SK-N-SH (cell line): ENCODE results near the gene ARHGAP6. TPM values are rescaled to one million over a fixed set of nuclear protein-coding genes. Genes with fewer than 3 reads are reported as not detected.

Experiments
- CTCF ChIA-PET: fragments of 300-600, 350-600 bp; formaldehyde crosslinking; extraction: SDS; loops from one replicate; lab custom pipeline; 2021; lab: Yijun Ruan, JAX
- POLR2A ChIA-PET: fragments of 350-600 bp; sonication (Branson Sonifier 250); formaldehyde crosslinking; extraction: SDS; loops from one replicate; lab custom pipeline; 2020; ENCODE audit warnings: antibody characterized with exemption, inconsistent platforms; lab: Yijun Ruan, JAX
- DNase-seq: peaks from one replicate; pipeline ENCODE4 v3.0.0; 2012
- H2AFZ ChIP-seq: fragments of 200-600 bp; sonication (generic); 2 replicates; pipeline ENCODE4 v1.8.1; 2016; ENCODE audit warnings: antibody characterized with exemption, mild to moderate bottlenecking, low read depth
- H3F3A ChIP-seq: fragments of 200-600 bp; sonication (generic); replicated peaks from 2 replicates; pipeline ENCODE3; 2016; ENCODE audit warnings: antibody characterized with exemption, mild to moderate bottlenecking; ENCODE audit not compliant: insufficient read depth
- H3K27ac ChIP-seq, 2 experiments: fragments of 200-500 bp in 1 of 2; fragments of 200-600 bp in 1 of 2; sonication (Bioruptor generic) in 1 of 2; sonication (generic), shearing (Covaris generic) in 1 of 2; 2 replicates each; pipeline versions ENCODE4 v1.5.1 to v1.6.1; 2014 to 2016; ENCODE audit warnings: low read depth in 2 of 2, inconsistent platforms in 1 of 2, low read length in 1 of 2, mild to moderate bottlenecking in 1 of 2, mixed read lengths in 1 of 2
- H3K27me3 ChIP-seq: fragments of 200-600 bp; sonication (generic), shearing (Covaris generic); 2 replicates; pipeline ENCODE4 v1.6.1; 2016; ENCODE audit warnings: mixed run types; ENCODE audit not compliant: insufficient read depth
- H3K36me3 ChIP-seq, 2 experiments: fragments of 200-500 bp in 1 of 2; fragments of 200-600 bp in 1 of 2; sonication (Bioruptor generic) in 1 of 2; sonication (generic) in 1 of 2; replicated peaks in 1 of 2; 2 replicates each; pipeline versions ENCODE3 to v1.5.1; 2014 to 2016; ENCODE audit warnings: low read length in 1 of 2, mild to moderate bottlenecking in 1 of 2; ENCODE audit not compliant: insufficient read depth in 2 of 2, control insufficient read depth in 1 of 2
- H3K4me1 ChIP-seq, 2 experiments: fragments of 200-500 bp in 1 of 2; fragments of 200-600 bp in 1 of 2; sonication (Bioruptor generic) in 1 of 2; sonication (generic), shearing (Covaris generic) in 1 of 2; 2 replicates each; pipeline versions ENCODE4 v1.5.1 to v1.6.1; 2014 to 2016; ENCODE audit warnings: low read depth in 1 of 2, low read length in 1 of 2, mixed run types in 1 of 2; ENCODE audit not compliant: insufficient read depth in 2 of 2, control insufficient read depth in 1 of 2
- H3K4me2 ChIP-seq: fragments of 200-600 bp; sonication (generic), shearing (Covaris generic); 2 replicates; pipeline ENCODE4 v1.6.1; 2017; ENCODE audit warnings: mixed run types
- H3K4me3 ChIP-seq, 2 experiments: fragments of 200-500 bp in 1 of 2; fragments of 200-600 bp in 1 of 2; sonication (Bioruptor generic) in 1 of 2; sonication (generic), shearing (Covaris generic) in 1 of 2; 2 replicates each; pipeline versions ENCODE4 v1.5.1 to v1.8.1; 2014 to 2016; ENCODE audit warnings: low read depth in 2 of 2, inconsistent platforms in 1 of 2, low read length in 1 of 2, mild to moderate bottlenecking in 1 of 2, mixed read lengths in 1 of 2, moderate library complexity in 1 of 2
- H3K79me2 ChIP-seq: fragments of 200-600 bp; sonication (generic); 2 replicates; pipeline ENCODE4 v1.8.1; 2017; ENCODE audit warnings: mild to moderate bottlenecking; ENCODE audit not compliant: insufficient read depth
- H3K9ac ChIP-seq: fragments of 200-600 bp; sonication (generic); 2 replicates; pipeline ENCODE4 v1.6.1; 2017; ENCODE audit warnings: mixed run types
- H3K9me2 ChIP-seq: fragments of 200-600 bp; sonication (generic); 2 replicates; pipeline ENCODE4 v1.6.1; 2017; ENCODE audit warnings: mixed run types
- H3K9me3 ChIP-seq: fragments of 200-600 bp; sonication (generic); 2 replicates; pipeline ENCODE4 v1.6.1; 2017; ENCODE audit warnings: mixed run types, mild to moderate bottlenecking, moderate library complexity
- H4K20me1 ChIP-seq: fragments of 200-600 bp; sonication (generic); 2 replicates; pipeline ENCODE4 v1.6.1; 2017; ENCODE audit warnings: mild to moderate bottlenecking, mixed run types; ENCODE audit not compliant: insufficient read depth
- CHD2 ChIP-seq: fragments of 150-350 bp; IDR thresholded peaks from 2 replicates; pipeline ENCODE4 v1.6.1; 2018; ENCODE audit warnings: low read length; ENCODE audit not compliant: partially characterized antibody
- ELF1 ChIP-seq: IDR thresholded peaks from 2 replicates; pipeline ENCODE4 v1.4.0; 2012
- EP300 ChIP-seq, 2 experiments: IDR thresholded peaks; 2 replicates each; pipeline versions ENCODE4 v1.4.0 to v1.6.1; 2012; ENCODE audit warnings: borderline replicate concordance in 1 of 2, low read depth in 1 of 2, low read length in 1 of 2
- FOSL2 ChIP-seq: IDR thresholded peaks from 2 replicates; pipeline ENCODE4 v1.4.0; 2012; ENCODE audit warnings: low read depth, mild to moderate bottlenecking, moderate library complexity, borderline replicate concordance
- FOXJ3 ChIP-seq: sonication (generic); formaldehyde crosslinking; IDR thresholded peaks from 2 replicates; pipeline ENCODE4 v1.5.1; 2020; ENCODE audit warnings: mild to moderate bottlenecking, missing genetic modification reagents
- FOXM1 ChIP-seq: IDR thresholded peaks from 2 replicates; pipeline ENCODE4 v1.4.0; 2012; ENCODE audit warnings: low read depth, mild to moderate bottlenecking
- GABPA ChIP-seq: IDR thresholded peaks from 2 replicates; pipeline ENCODE4 v1.4.0; 2012; ENCODE audit warnings: low read depth, mild to moderate bottlenecking
- MEF2A ChIP-seq: IDR thresholded peaks from 2 replicates; pipeline ENCODE4 v1.4.0; 2012; ENCODE audit warnings: low read depth, borderline replicate concordance
- MXI1 ChIP-seq: IDR thresholded peaks from 2 replicates; pipeline ENCODE4 v1.6.1; 2012; ENCODE audit warnings: mild to moderate bottlenecking, low read depth, low read length, improper control_type of control experiment
- NRF1 ChIP-seq: IDR thresholded peaks from 2 replicates; pipeline ENCODE4 v1.6.1; 2012; ENCODE audit warnings: low read depth, mild to moderate bottlenecking, low read length
- POLR2AphosphoS5 ChIP-seq: IDR thresholded peaks from 2 replicates; pipeline ENCODE4 v1.6.1; 2012; ENCODE audit warnings: low read depth, low read length
- REST ChIP-seq: IDR thresholded peaks from 2 replicates; pipeline ENCODE4 v1.6.1; 2012; ENCODE audit warnings: mild to moderate bottlenecking, low read depth, low read length, moderate library complexity
- RXRA ChIP-seq: IDR thresholded peaks from 2 replicates; pipeline ENCODE4 v1.4.0; 2012; ENCODE audit warnings: low read depth, mild to moderate bottlenecking, borderline replicate concordance
- TAF1 ChIP-seq: IDR thresholded peaks from 2 replicates; pipeline ENCODE4 v1.6.1; 2012; ENCODE audit warnings: low read depth, mild to moderate bottlenecking, low read length, moderate library complexity, borderline replicate concordance
- TCF12 ChIP-seq: IDR thresholded peaks from 2 replicates; pipeline ENCODE4 v1.4.0; 2012
- TEAD4 ChIP-seq: IDR thresholded peaks from 2 replicates; pipeline ENCODE4 v1.4.0; 2012; ENCODE audit warnings: mild to moderate bottlenecking, borderline replicate concordance; ENCODE audit not compliant: insufficient read depth
- USF1 ChIP-seq: IDR thresholded peaks from 2 replicates; pipeline ENCODE4 v1.4.0; 2012; ENCODE audit warnings: low read depth, borderline replicate concordance
- WGBS: methylation state at CpG from one replicate; pipeline ENCODE4 v1.1.6; 2017; ENCODE audit warnings: low lambda C conversion rate; 5-methylcytosine and 5-hydroxymethylcytosine counted together
- polyA plus RNA-seq, 3 experiments: library from polyadenylated mRNA; depleted of rRNA; stranded (reverse); fragments of >200 nt; gene quantifications; 2 replicates each; pipeline ENCODE4 v1.2.3, GENCODE V29; 2012
- TF ChIP-seq, protein P1 (sequence below): IDR thresholded peaks from 2 replicates; pipeline ENCODE4; 2012
- TF ChIP-seq, protein P2 (sequence below): fragments of 150-350 bp; IDR thresholded peaks from 2 replicates; pipeline ENCODE4 v1.6.1; 2017; ENCODE audit warnings: antibody characterized with exemption, low read length, low read depth, borderline replicate concordance

ARHGAP6 gene
- polyA plus RNA-seq, 1 of the 3 experiments (the other 2 are of a cell fraction), result 0.16 TPM

DNA sequence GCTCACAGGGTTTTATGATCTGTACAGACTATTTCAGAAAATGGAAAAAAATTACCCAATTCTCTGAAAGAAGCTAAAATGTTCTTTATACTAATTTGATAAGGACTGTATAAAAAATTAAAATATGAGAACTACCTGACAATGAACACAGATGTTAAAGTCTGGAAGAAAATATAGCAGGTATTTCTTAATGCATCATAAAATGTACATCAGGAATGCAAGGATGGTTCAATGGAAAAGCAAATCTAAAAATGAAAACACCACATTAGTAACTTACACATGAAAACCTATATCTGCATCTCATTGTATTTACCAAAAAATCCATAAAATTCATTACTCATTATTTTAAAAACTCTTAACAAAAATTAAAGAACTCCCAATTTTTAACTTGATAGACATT is 39.4 kb downstream of the ARHGAP6 start:
- no peak for DNase-seq
- no peaks in the 10 kb centered on the region for H4K20me1 ChIP-seq
- no peak overlapping the region for H3K27ac ChIP-seq
- no peaks in the 10 kb centered on the region for H3K9me2 ChIP-seq
- no peak overlapping the region for H3K4me2 ChIP-seq
- H3K4me1 ChIP-seq, result no peaks in the 10 kb centered on the region
- no peak overlapping the region for H3K4me3 ChIP-seq
- H3K9me3 ChIP-seq, result peaks cover 7% of the 10 kb centered on the region; the same call in 1 of the 2 replicates
- H3K9ac ChIP-seq, result no peak overlapping the region
- no peaks in the 10 kb centered on the region for H3K79me2 ChIP-seq
- H2AFZ ChIP-seq, result no peak overlapping the region
- no peaks in the 10 kb centered on the region for H3K36me3 ChIP-seq
- CTCF ChIA-PET, result no interaction called here
- no peaks in the 10 kb centered on the region for H3K27me3 ChIP-seq
- POLR2A ChIA-PET, result no interaction called here
- TF ChIP-seq NRF1 (no peak), TEAD4 (no peak), FOSL2 (no peak), FOXJ3 (CRISPR knock-in tag) (no peak), REST (no peak), ELF1 (no peak), RXRA (no peak), TCF12 (no peak), TAF1 (no peak), USF1 (no peak)
- TF ChIP-seq, all 33 proteins: peak for 0
- H3F3A ChIP-seq, result no peaks in the 10 kb centered on the region

DNA sequence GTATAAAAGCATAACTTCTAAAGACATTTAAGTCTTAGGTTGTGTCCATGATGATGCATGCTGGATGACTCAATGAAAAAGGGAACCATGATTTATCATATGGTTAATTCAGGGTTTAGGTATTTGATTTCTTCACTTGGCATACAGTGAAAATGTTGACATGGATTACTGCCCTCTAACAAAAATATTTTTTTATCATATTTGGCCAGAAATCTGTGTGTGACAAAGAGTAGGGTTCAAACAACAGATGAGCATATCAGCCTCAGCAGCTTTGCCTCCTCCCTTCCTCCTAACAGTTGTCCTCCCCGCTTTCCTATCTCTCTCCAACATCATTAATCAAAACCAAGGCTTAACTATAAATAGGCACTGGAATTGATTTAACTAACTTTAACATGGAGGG is 46.3 kb downstream of the ARHGAP6 start:
- Histone ChIP-seq H3K9me2 (no peaks in the 10 kb centered on the region), H3K9me3 (no peaks in the 10 kb centered on the region)
- DNase-seq, result no peak
- TF ChIP-seq CHD2 (no peak), TAF1 (no peak), GABPA (no peak), MEF2A (no peak), USF1 (no peak), POLR2AphosphoS5 (no peak), FOXM1 (no peak), TEAD4 (no peak), NRF1 (no peak), MXI1 (no peak), ELF1 (no peak), EP300 (IDR thresholded peaks at IDR 0.05; ENCODE audit: borderline replicate concordance in 1 of 2, low read depth in 1 of 2, low read length in 1 of 2) (no peak)
- TF ChIP-seq, protein P1, sequence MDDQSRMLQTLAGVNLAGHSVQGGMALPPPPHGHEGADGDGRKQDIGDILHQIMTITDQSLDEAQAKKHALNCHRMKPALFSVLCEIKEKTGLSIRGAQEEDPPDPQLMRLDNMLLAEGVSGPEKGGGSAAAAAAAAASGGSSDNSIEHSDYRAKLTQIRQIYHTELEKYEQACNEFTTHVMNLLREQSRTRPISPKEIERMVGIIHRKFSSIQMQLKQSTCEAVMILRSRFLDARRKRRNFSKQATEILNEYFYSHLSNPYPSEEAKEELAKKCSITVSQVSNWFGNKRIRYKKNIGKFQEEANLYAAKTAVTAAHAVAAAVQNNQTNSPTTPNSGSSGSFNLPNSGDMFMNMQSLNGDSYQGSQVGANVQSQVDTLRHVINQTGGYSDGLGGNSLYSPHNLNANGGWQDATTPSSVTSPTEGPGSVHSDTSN, result no peak
- TF ChIP-seq, protein P2, sequence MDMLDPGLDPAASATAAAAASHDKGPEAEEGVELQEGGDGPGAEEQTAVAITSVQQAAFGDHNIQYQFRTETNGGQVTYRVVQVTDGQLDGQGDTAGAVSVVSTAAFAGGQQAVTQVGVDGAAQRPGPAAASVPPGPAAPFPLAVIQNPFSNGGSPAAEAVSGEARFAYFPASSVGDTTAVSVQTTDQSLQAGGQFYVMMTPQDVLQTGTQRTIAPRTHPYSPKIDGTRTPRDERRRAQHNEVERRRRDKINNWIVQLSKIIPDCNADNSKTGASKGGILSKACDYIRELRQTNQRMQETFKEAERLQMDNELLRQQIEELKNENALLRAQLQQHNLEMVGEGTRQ, result no peak
- TF ChIP-seq, all 33 proteins: peak for 0
- Histone ChIP-seq H3K27ac (no peak overlapping the region), H3K36me3 (no peaks in the 10 kb centered on the region), H2AFZ (no peak overlapping the region), H3K4me3 (no peak overlapping the region), H3K27me3 (no peaks in the 10 kb centered on the region), H3K79me2 (no peaks in the 10 kb centered on the region), H4K20me1 (no peaks in the 10 kb centered on the region), H3F3A (no peaks in the 10 kb centered on the region), H3K4me1 (no peaks in the 10 kb centered on the region), H3K9ac (no peak overlapping the region), H3K4me2 (no peak overlapping the region)
- ChIA-PET POLR2A (no interaction called here), CTCF (no interaction called here)
- WGBS, result 8% methylated on average over 1 of the region's 1 CpG
